Activated T-cell treated with anti-CD3 and anti-CD28 coated beads, Interleukin-2, amount 50 U/mL, for 72 hours (primary cell): Measurements from ENCODE around the gene SART1. TPM values are rescaled to one million over a fixed set of nuclear protein-coding genes. Genes with fewer than 3 reads are reported as not detected.
"Not testable (repeated sequence)": the region's sequence is repeated elsewhere in the genome, so short reads cannot be mapped to it uniquely, and the experiment has no call there.

ENCODE experiments used
- ATAC-seq, 2 donors: fragments of 150-1000 bp; cut with Tn5 transposase; replicated peaks in 1 of 2; 2 replicates each; pipeline ENCODE4 v1.10.0; 2021; ENCODE audit warnings: moderate library complexity in 2 of 2, mild to moderate bottlenecking in 1 of 2
- DNase-seq, 2 donors: peaks; one replicate each; pipeline ENCODE4 v3.0.0; 2021 to 2022; ENCODE audit warnings: mixed read lengths in 1 of 2
- H3K27ac Mint-ChIP-seq: one replicate; pipeline ENCODE4 v1.8.0; 2022; ENCODE audit warnings: mild to moderate bottlenecking, moderate library complexity, mixed read lengths
- H3K27me3 Mint-ChIP-seq: one replicate; pipeline ENCODE4 v1.8.0; 2022; ENCODE audit warnings: low read depth, mixed read lengths
- H3K36me3 Mint-ChIP-seq, 2 donors: one replicate each; pipeline ENCODE4 v1.8.0; 2022; ENCODE audit warnings: mixed read lengths in 2 of 2, mild to moderate bottlenecking in 1 of 2; ENCODE audit not compliant: insufficient read depth in 2 of 2
- H3K4me1 Mint-ChIP-seq: one replicate; pipeline ENCODE4 v1.8.0; 2022; ENCODE audit warnings: low read depth, mixed read lengths
- H3K4me3 Mint-ChIP-seq, 2 donors: one replicate each; pipeline ENCODE4 v1.8.0; 2022; ENCODE audit warnings: mild to moderate bottlenecking in 2 of 2, mixed read lengths in 2 of 2, moderate library complexity in 2 of 2
- H3K9me3 Mint-ChIP-seq, 2 donors: one replicate each; pipeline ENCODE4 v1.8.0; 2022; ENCODE audit warnings: mixed read lengths in 2 of 2
- total RNA-seq, 2 donors: library from RNA; stranded (reverse); gene quantifications; one replicate each; pipeline ENCODE4 v1.2.3, GENCODE V29; 2022

SART1 gene
- total RNA-seq, 2 donors from 2014 or later: 63.2 to 75.9 TPM

GRCh38 chr11:65944767-65945166 lies 16.8 kb upstream of the SART1 start:
- Mint-ChIP-seq H3K27ac (no peak overlapping the region), H3K4me1 (peaks cover 8% of the 10 kb centered on the region), H3K4me3 (no peak overlapping the region), H3K27me3 (no peaks in the 10 kb centered on the region), H3K36me3 (no peaks in the 10 kb centered on the region), H3K9me3 (no peaks in the 10 kb centered on the region)
- ATAC-seq: no peak
- no peak for DNase-seq

DNA sequence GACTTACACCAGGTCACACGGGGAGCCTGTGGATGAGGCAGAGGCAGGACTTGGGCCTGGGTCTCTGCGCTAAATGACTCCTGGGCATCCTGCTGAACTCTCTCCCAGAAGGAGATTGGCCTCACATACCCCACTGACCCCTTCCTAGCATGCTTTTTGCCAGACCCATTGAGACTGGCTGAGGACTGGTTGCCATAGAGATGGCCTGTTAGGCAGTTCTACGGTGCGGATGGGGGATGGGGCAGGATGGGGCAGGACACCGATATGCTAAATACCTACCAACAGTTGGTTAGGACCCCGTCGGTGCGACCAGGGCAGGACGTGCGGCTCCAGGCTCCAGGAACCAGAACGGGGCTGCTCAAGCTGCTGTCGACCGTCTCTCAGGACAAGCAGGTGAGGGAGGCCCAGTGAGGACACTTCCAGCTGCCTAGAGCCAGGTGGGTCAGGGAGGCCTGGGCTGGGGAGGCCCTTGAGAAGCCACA lies 16.1 kb upstream of the SART1 start, which contains the start of gene TSGA10IP:
Gene TSGA10IP (plus strand): TSS at position 51 of the 482 bp plus-strand sequence. CDS start 196 bp downstream, at position 247.
- Mint-ChIP-seq H3K4me3 (no peak within 1 kb of the TSS), H3K9me3 (no peaks in the 10 kb centered on the region), H3K4me1 (peaks cover 8% of the 10 kb centered on the region), H3K36me3 (no peaks in the 10 kb centered on the region), H3K27ac (no peak within 1 kb of the TSS), H3K27me3 (no peaks in the 10 kb centered on the region)
- DNase-seq (no peak), ATAC-seq (no peak)

GRCh38 chr11:65945941-65946558 lies 15.5 kb upstream of the SART1 start:
- H3K27me3 Mint-ChIP-seq: no peaks in the 10 kb centered on the region
- peaks cover 8% of the 10 kb centered on the region for H3K4me1 Mint-ChIP-seq
- H3K4me3 Mint-ChIP-seq: no peak overlapping the region
- no peak for ATAC-seq
- no peaks in the 10 kb centered on the region for H3K9me3 Mint-ChIP-seq
- H3K27ac Mint-ChIP-seq: no peak overlapping the region
- DNase-seq: no peak
- H3K36me3 Mint-ChIP-seq: no peaks in the 10 kb centered on the region

DNA sequence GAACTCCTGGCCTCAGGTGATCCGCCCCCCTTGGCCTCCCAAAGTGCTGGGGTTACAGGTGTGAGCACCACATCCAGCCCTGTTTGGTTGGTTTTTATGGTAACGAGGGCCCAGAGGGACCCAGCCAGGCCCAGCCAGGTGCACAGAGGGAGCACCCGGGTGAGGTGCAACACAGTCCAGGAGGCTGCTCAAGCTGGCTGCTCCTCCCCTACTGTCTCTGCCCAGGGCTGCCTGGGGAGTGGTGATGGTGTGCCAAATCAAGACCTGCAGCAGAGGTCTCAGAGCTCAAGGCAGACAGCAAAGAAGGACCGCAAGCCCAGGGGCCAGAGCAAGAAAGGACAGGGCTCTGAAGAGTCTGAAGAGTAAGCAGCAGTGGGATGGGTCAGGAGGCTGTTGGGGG lies 14.9 kb upstream of the SART1 start:
- Mint-ChIP-seq H3K9me3 (no peaks in the 10 kb centered on the region), H3K27me3 (no peaks in the 10 kb centered on the region), H3K4me3 (no peak overlapping the region), H3K27ac (no peak overlapping the region), H3K36me3 (no peaks in the 10 kb centered on the region), H3K4me1 (peaks cover 2% of the 10 kb centered on the region)
- ATAC-seq (no peak), DNase-seq (no peak)

DNA sequence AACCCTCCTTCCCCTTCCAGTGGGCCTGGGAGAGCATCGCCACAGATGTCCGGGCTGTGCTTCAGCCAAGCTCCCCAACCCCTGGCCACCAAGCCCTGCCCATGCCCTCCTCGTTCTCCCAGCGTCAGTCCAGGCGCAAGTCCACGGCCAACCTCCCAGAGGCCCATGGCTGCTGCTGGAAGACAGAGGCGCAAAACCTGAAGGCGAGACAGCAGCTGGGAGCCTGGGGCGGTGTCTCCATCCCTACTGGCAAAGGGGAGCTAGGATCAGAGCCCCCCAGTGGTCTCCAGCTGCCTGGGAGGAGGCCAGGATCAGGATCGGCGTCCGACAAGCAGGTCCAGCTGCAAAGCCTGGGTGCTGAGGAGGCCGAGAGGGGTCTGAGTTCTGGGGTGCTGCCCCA lies 14.4 kb upstream of the SART1 start:
- Mint-ChIP-seq H3K9me3 (no peaks in the 10 kb centered on the region), H3K36me3 (no peaks in the 10 kb centered on the region), H3K27ac (no peak overlapping the region), H3K4me3 (no peak overlapping the region), H3K27me3 (no peaks in the 10 kb centered on the region), H3K4me1 (no peaks in the 10 kb centered on the region)
- DNase-seq (no peak), ATAC-seq (no peak)

DNA sequence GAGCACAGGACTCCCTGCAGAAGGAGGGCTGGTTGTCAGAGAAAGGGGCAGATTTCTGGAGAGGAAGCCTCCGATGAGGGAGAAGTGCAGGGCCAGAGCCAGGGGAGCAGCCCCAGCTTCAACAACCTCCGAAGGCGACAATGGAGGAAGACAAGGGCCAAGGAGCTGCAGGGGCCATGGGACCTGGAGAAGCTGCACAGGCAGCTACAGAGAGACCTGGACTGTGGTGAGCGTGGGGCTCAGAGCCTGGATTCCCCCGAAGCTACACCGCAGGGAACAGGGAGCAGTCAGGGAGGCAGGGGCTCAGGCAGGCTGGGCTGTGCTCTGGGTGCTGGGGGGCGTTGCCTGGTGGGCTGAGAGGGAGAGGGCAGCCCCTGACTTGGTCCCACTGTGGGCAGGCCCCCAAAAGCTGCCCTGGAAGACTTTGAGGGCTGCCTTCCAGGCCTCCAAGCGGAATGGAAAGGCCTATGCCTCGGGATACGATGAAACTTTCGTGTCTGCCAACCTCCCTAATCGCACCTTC lies 13.9 kb upstream of the SART1 start:
- no peaks in the 10 kb centered on the region for H3K4me1 Mint-ChIP-seq
- no peaks in the 10 kb centered on the region for H3K36me3 Mint-ChIP-seq
- DNase-seq (no peak), ATAC-seq (no peak)
- no peak overlapping the region for H3K27ac Mint-ChIP-seq
- no peaks in the 10 kb centered on the region for H3K27me3 Mint-ChIP-seq
- no peak overlapping the region for H3K4me3 Mint-ChIP-seq
- H3K9me3 Mint-ChIP-seq: no peaks in the 10 kb centered on the region

GRCh38 chr11:65950711-65951110 lies 10.8 kb upstream of the SART1 start:
- H3K36me3 Mint-ChIP-seq, H3K4me3 Mint-ChIP-seq, DNase-seq, ATAC-seq, H3K27me3 Mint-ChIP-seq, H3K27ac Mint-ChIP-seq, H3K4me1 Mint-ChIP-seq, H3K9me3 Mint-ChIP-seq: not testable (repeated sequence)

DNA sequence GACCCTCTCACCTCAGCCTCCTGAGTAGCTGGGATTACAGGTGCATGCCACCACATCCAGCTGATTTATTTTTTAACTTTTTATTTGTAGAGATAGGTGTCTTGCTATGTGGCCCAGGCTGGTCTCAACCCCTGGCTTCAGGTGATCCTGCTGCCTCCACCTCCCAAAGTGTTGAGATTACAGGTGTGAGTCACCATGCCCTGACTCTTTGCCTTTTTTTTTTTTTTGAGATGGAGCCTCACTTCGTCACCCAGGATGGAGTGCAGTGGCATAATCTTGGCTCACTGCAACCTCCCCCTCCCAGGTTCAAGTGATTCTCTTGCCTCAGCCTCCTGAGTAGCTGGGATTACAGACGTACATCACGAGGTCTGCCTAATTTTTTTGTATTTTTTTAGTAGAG lies 9.9 kb upstream of the SART1 start:
- ATAC-seq, H3K4me1 Mint-ChIP-seq, H3K27me3 Mint-ChIP-seq, H3K4me3 Mint-ChIP-seq, H3K27ac Mint-ChIP-seq, H3K36me3 Mint-ChIP-seq, H3K9me3 Mint-ChIP-seq, DNase-seq: not testable (repeated sequence)

DNA sequence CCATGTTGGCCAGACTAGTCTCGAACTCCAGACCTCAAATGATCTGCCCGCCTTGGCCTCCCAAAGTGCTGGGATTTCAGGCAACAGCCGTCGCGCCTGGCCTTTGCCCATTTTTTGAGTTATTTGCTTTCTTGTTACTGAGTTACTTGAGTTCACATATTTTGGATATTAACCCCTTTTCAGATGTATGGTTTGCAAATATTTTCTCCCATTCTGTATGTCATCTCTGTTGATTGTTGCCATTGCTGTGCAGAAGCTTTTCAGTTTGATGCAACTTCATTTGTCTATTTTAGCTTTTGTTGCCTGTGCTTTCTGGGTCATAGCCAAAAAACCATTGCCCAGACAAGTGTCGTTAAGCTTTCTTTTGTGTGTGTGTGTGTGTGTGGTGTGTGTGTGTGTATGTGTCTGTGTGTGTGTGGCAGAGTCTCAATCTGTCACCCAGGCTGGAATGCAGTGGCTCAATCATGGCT lies 9.4 kb upstream of the SART1 start:
- DNase-seq (no peak), ATAC-seq (no peak)
- Mint-ChIP-seq H3K4me3 (no peak overlapping the region), H3K4me1 (peaks cover 10% of the 10 kb centered on the region), H3K27ac (no peak overlapping the region), H3K36me3 (no peaks in the 10 kb centered on the region), H3K9me3 (no peaks in the 10 kb centered on the region), H3K27me3 (no peaks in the 10 kb centered on the region)

GRCh38 chr11:65953471-65953870 lies 8.1 kb upstream of the SART1 start:
- Mint-ChIP-seq H3K27me3 (no peaks in the 10 kb centered on the region), H3K4me1 (peaks cover 18% of the 10 kb centered on the region), H3K36me3 (no peaks in the 10 kb centered on the region), H3K4me3 (no peak overlapping the region), H3K9me3 (no peaks in the 10 kb centered on the region), H3K27ac (no peak overlapping the region)
- ATAC-seq: no peak
- DNase-seq: no peak

- H3K4me1 Mint-ChIP-seq: peaks cover 18% of the 10 kb centered on the region
- no peak overlapping the region for H3K4me3 Mint-ChIP-seq
- ATAC-seq: no peak
- no peaks in the 10 kb centered on the region for H3K27me3 Mint-ChIP-seq
- no peak for DNase-seq
- H3K9me3 Mint-ChIP-seq: no peaks in the 10 kb centered on the region
- no peaks in the 10 kb centered on the region for H3K36me3 Mint-ChIP-seq
- no peak overlapping the region for H3K27ac Mint-ChIP-seq
Measured at GRCh38 chr11:65954771-65955170, 6.8 kb upstream of the SART1 start.

DNA sequence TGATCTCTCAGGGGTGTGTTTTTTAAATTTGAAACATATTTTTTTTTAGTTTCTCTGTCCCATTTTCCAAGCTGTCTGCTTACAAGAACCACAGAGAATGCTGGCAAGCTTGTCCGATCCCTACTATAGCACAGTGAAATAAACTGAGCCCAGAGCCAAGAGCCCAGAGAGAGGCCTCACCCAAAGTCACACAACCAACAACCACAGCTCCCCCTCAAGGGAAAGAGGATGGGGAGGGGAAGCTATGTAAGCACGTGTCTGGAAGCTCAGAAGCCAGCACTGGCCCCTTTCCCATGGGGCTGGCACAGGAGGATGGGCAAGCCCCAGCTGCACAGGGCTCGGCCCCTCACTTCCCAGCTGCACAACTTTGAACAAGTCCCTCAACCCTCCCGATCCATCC lies 3.2 kb upstream of the SART1 start:
- Mint-ChIP-seq H3K27me3 (no peaks in the 10 kb centered on the region), H3K9me3 (no peaks in the 10 kb centered on the region), H3K36me3 (peaks cover 3 to 7% of the 10 kb centered on the region in 2 donors), H3K4me1 (peaks cover 31% of the 10 kb centered on the region), H3K4me3 (no peak overlapping the region), H3K27ac (peak overlapping the region; percentile 58)
- DNase-seq: no peak
- no peak for ATAC-seq

DNA sequence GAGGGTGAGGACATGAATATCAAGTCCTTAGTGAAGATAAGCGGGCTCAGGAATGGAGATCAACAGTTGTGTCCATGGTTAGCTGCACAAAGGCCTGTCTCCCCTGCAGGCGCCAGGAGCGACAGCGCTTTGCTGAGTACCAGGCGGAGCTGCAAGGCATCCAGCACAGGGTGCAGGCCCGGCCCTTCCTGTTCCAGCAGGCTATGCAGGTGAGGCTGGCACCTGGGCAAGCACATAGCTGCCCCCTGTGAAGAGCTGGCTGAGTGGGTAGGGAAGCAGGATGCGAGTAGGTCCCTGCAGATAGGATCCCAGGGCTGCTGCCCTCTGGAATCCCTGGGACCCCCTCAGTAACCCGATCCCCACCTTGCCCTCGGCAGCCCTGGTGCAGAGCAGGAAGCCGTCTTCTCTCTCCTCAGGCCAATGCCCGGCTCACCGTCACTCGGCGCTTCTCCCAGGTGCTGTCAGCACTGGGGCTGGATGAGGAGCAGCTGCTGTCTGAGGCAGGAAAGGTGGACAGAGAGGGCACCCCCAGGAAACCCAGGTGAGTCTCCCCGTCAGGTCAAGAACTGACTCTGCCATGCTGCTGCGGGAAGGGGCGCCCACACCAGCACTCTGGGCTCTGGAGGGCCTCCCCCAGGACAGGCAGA lies 2.6 kb upstream of the SART1 start:
- Mint-ChIP-seq H3K27me3 (no peaks in the 10 kb centered on the region), H3K4me3 (no peak overlapping the region), H3K36me3 (peaks cover 3 to 7% of the 10 kb centered on the region in 2 donors), H3K4me1 (peaks cover 37% of the 10 kb centered on the region), H3K27ac (no peak overlapping the region), H3K9me3 (no peaks in the 10 kb centered on the region)
- DNase-seq (no peak), ATAC-seq (no peak)
